KBM-7 (cell line): Measurements from ENCODE around the gene LARP7.
"Not testable (repeated sequence)": the region's sequence is repeated elsewhere in the genome, so short reads cannot be mapped to it uniquely, and the experiment has no call there.

Experiments
- DNase-seq: peaks from one replicate; pipeline ENCODE4 v3.0.0-alpha.2; 2015
- in situ Hi-C: fragments of 300-500 bp; cut with MboI; formaldehyde crosslinking; loops from 2 replicates; pipeline ENCODE4 v1.14.3; 2020; ENCODE audit warnings: low sequenced_read_pairs, low pct_unique_long_range_greater_than_20kb, mixed read lengths

LARP7 gene

GRCh38 chr4:112647785-112648184 is 10.8 kb downstream of the LARP7 start:
- DNase-seq, result no peak
- in situ Hi-C loops, result loop anchor here (25.0 kb wide), 1 partner anchor 290 kb away; no protein-coding TSS in a partner anchor

GRCh38 chr4:112648263-112649054 is 11.5 kb downstream of the LARP7 start:
- no peak for DNase-seq
- in situ Hi-C loops, result loop anchor here (25.0 kb wide), 1 partner anchor 289 kb away; no protein-coding TSS in a partner anchor

- DNase-seq, result no peak
- in situ Hi-C loops, result loop anchor here (25.0 kb wide), 1 partner anchor 288 kb away; no protein-coding TSS in a partner anchor
Observed at GRCh38 chr4:112649055-112649408, 12.1 kb downstream of the LARP7 start.

- in situ Hi-C loops, result no loop called here
- no peak for DNase-seq
Observed at GRCh38 chr4:112650332-112650731, 13.4 kb downstream of the LARP7 start.

- in situ Hi-C loops, result no loop called here
- no peak for DNase-seq
Observed at GRCh38 chr4:112651641-112652040, 14.7 kb downstream of the LARP7 start.

GRCh38 chr4:112652216-112652615 is 15.3 kb downstream of the LARP7 start:
- in situ Hi-C loops, result no loop called here
- DNase-seq, result no peak

- no peak for DNase-seq
- in situ Hi-C loops, result no loop called here
Observed at GRCh38 chr4:112655270-112655669, 18.3 kb downstream of the LARP7 start.

- DNase-seq, in situ Hi-C loops: not testable (repeated sequence)
Observed at GRCh38 chr4:112656115-112656514, 19.2 kb downstream of the LARP7 start.

- no peak for DNase-seq
- in situ Hi-C loops, result no loop called here
Observed at GRCh38 chr4:112664611-112665010, 27.7 kb downstream of the LARP7 start.

- no peak for DNase-seq
- in situ Hi-C loops, result no loop called here
Observed at GRCh38 chr4:112668131-112668530, 31.2 kb downstream of the LARP7 start.

GRCh38 chr4:112673076-112673475 is 36.1 kb downstream of the LARP7 start:
- in situ Hi-C loops, result no loop called here
- DNase-seq, result no peak

GRCh38 chr4:112673686-112674085 is 36.7 kb downstream of the LARP7 start:
- in situ Hi-C loops, result no loop called here
- DNase-seq, result no peak

GRCh38 chr4:112674376-112674775 is 37.4 kb downstream of the LARP7 start:
- in situ Hi-C loops, result no loop called here
- no peak for DNase-seq

- in situ Hi-C loops, result no loop called here
- no peak for DNase-seq
Observed at GRCh38 chr4:112677519-112678091, 40.7 kb downstream of the LARP7 start.

- no peak for DNase-seq
- in situ Hi-C loops, result no loop called here
Observed at GRCh38 chr4:112680996-112681395, 44.1 kb downstream of the LARP7 start.

GRCh38 chr4:112693507-112693906 is 56.6 kb downstream of the LARP7 start:
- no peak for DNase-seq
- in situ Hi-C loops, result no loop called here

GRCh38 chr4:112700679-112701078 is 63.7 kb downstream of the LARP7 start:
- no peak for DNase-seq
- in situ Hi-C loops, result no loop called here

GRCh38 chr4:112702892-112703291 is 65.9 kb downstream of the LARP7 start:
- in situ Hi-C loops, result no loop called here
- no peak for DNase-seq

- no peak for DNase-seq
- in situ Hi-C loops, result no loop called here
Observed at GRCh38 chr4:112704322-112704721, 67.4 kb downstream of the LARP7 start.

GRCh38 chr4:112704991-112705845 is 68.3 kb downstream of the LARP7 start:
- DNase-seq, result peak; percentile 15
- in situ Hi-C loops, result no loop called here
